Measurements from ENCODE around the gene TAOK1. TPM values are rescaled to one million over a fixed set of nuclear protein-coding genes. Genes with fewer than 3 reads are reported as not detected.
A peak's percentile ranks its signal among the peaks of the same experiment; 100 is the strongest.

TAOK1 gene
- total and polyA plus RNA-seq, 2 of the 13 experiments (the other 11 are each of a cell fraction or from before 2014, with no cell fraction given): 14.1 to 23.0 TPM

DNA sequence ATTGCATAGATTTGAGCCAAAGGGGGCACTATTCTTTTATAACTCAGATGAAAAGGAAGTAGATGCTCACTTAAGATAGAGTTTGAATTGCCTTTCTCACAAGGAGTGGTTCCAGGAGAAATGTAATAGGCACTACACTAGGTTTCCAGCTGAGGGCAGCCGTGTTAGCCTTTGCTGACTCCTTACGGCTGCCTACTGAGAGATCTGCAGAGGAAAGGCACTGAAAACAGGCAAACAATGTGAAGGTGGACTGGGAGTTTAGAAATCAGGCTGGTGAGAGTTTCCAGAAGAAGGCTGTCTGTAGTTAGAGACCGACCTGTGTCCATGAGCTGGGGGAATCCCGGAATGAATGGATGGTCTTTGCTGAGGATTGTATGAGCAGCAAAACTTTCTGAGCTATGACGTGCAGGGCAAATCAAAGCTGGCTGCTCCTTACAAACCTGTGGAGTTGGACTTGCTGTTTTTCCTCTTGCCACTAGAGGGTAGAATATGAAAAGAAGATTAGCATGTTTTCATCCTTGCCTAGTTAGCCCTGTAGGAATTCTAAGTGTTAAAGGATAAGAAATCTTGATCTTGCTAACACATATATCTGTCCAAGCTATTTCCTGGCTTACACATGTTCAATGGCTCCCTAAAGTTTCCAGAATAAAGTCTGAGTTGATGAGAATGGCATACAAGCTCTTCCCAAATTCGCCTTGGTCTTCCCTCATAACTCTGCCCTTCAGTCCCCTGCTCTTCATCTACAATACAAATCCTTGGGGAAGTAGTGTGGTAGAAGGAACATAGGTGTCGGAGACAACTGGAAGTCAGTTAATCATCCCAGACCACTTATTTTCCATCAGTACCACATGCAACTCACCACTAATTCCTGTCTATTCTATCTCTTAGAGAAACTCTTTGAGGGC is 20.1 kb upstream of the TAOK1 start:
- H2AFZ ChIP-seq (ENCODE audit: low read length): no peak overlapping the region
- no peaks in the 10 kb centered on the region for H3K79me2 ChIP-seq (ENCODE audit: insufficient read depth, low read length)
- BruUV-seq (replicated peaks): no TSS peak
- CTCF ChIA-PET (ENCODE audit: low intra/inter-chr PET ratio, low total read pairs): interaction anchor here (0.9 to 1.8 kb wide), 3 partner anchors 167 to 224 kb away, joined by 5 to 10 read pairs (median 6); no protein-coding TSS in a partner anchor
- H3K36me3 ChIP-seq (replicated peaks in 1 of 2; ENCODE audit: control insufficient read depth in 1 of 2, insufficient read depth in 2 of 2, low read length in 2 of 2): peaks cover 0 to 3% of the 10 kb centered on the region in 2 experiments; a peak in 2 of 5 replicates
- H3K4me2 ChIP-seq (ENCODE audit: low read depth, low read length): no peak overlapping the region
- H3K27me3 ChIP-seq (ENCODE audit: control insufficient read depth in 1 of 2, insufficient read depth in 2 of 2, low read length in 2 of 2): no peaks in the 10 kb centered on the region
- H3K4me1 ChIP-seq (ENCODE audit: insufficient read depth, low read length): no peaks in the 10 kb centered on the region
- DNase-seq (ENCODE audit: low spot score) (peak; percentile 65), FAIRE-seq (peak; percentile 92), ATAC-seq (peak; percentile 88)
- in situ Hi-C loops (cut with HindIII; ENCODE audit: extremely low pct_ligation_motif_present, low pct_unique_long_range_greater_than_20kb) (no loop called here), intact Hi-C loops (cut with micrococcal nuclease; ENCODE audit: unreplicated experiment) (loop anchor here (2.0 to 10.0 kb wide), 2 partner anchors 167 to 225 kb away; partner anchors contain the start of gene ANKRD13B)
- H4K20me1 ChIP-seq (ENCODE audit: insufficient read depth, low read length): no peaks in the 10 kb centered on the region
- no peak overlapping the region for H3K9ac ChIP-seq (ENCODE audit: insufficient read depth, low read depth, low read length)
- POLR2A ChIA-PET: interaction anchor here (0.8 to 1.4 kb wide), 4 partner anchors 12 to 76 kb away, joined by 3 to 6 read pairs (median 4); partner anchors contain the start of genes NUFIP2 and TAOK1
- TF ChIP-seq, protein P1, sequence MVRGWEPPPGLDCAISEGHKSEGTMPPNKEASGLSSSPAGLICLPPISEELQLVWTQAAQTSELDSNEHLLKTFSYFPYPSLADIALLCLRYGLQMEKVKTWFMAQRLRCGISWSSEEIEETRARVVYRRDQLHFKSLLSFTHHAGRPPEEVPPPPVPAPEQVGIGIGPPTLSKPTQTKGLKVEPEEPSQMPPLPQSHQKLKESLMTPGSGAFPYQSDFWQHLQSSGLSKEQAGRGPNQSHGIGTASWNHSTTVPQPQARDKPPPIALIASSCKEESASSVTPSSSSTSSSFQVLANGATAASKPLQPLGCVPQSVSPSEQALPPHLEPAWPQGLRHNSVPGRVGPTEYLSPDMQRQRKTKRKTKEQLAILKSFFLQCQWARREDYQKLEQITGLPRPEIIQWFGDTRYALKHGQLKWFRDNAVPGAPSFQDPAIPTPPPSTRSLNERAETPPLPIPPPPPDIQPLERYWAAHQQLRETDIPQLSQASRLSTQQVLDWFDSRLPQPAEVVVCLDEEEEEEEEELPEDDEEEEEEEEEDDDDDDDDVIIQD (CRISPR knock-in tag; IDR thresholded peaks at IDR 0.05; ENCODE audit: low read depth): 0 out of 2 replicates have a peak, but pooled peaks have one; percentile 11
- TF ChIP-seq SMC3 (IDR thresholded peaks at IDR 0.05; ENCODE audit: low read length) (peak; percentile 56; the same call in 1 of the 2 replicates), MEIS1 (CRISPR knock-in tag; IDR thresholded peaks at IDR 0.05; ENCODE audit: borderline replicate concordance) (no peak), ZNF382 (CRISPR knock-in tag; IDR thresholded peaks at IDR 0.05; ENCODE audit: borderline replicate concordance) (no peak), NONO (IDR thresholded peaks at IDR 0.05) (no peak), NONO (CRISPR knock-in tag; conservative IDR thresholded peaks at IDR 0.05) (0 out of 2 replicates have a peak, but pooled peaks have one; percentile 44), ZSCAN25 (CRISPR knock-in tag; IDR thresholded peaks at IDR 0.05) (0 out of 2 replicates have a peak, but pooled peaks have one; percentile 36), TBX2 (CRISPR knock-in tag; IDR thresholded peaks at IDR 0.05; ENCODE audit: borderline replicate concordance) (peak; percentile 26; the same call in 1 of the 2 replicates), ZNF44 (CRISPR knock-in tag; IDR thresholded peaks at IDR 0.05) (0 out of 2 replicates have a peak, but pooled peaks have one; percentile 50), ZNF7 (CRISPR knock-in tag; IDR thresholded peaks at IDR 0.05) (no peak), GFI1 (CRISPR knock-in tag; IDR thresholded peaks at IDR 0.05; ENCODE audit: borderline replicate concordance) (0 out of 2 replicates have a peak, but pooled peaks have one; percentile 47), RAD21 (CRISPR knock-in tag; IDR thresholded peaks at IDR 0.05) (peak; percentile 49; the same call in 1 of the 2 replicates), PBX3 (CRISPR knock-in tag; IDR thresholded peaks at IDR 0.05; ENCODE audit: borderline replicate concordance) (no peak), STAG1 (CRISPR knock-in tag; IDR thresholded peaks at IDR 0.05) (peak; percentile 75), EP300 (IDR thresholded peaks at IDR 0.05; ENCODE audit: low read depth in 2 of 2, low read length in 2 of 2) (no peak), EP300 (CRISPR knock-in tag; IDR thresholded peaks at IDR 0.05; ENCODE audit: borderline replicate concordance) (no peak), SNRNP70 (IDR thresholded peaks at IDR 0.05; ENCODE audit: low read depth, low read length) (no peak), CBX5 (CRISPR knock-in tag; IDR thresholded peaks at IDR 0.05; ENCODE audit: borderline replicate concordance) (no peak)
- TF ChIP-seq, protein P2, sequence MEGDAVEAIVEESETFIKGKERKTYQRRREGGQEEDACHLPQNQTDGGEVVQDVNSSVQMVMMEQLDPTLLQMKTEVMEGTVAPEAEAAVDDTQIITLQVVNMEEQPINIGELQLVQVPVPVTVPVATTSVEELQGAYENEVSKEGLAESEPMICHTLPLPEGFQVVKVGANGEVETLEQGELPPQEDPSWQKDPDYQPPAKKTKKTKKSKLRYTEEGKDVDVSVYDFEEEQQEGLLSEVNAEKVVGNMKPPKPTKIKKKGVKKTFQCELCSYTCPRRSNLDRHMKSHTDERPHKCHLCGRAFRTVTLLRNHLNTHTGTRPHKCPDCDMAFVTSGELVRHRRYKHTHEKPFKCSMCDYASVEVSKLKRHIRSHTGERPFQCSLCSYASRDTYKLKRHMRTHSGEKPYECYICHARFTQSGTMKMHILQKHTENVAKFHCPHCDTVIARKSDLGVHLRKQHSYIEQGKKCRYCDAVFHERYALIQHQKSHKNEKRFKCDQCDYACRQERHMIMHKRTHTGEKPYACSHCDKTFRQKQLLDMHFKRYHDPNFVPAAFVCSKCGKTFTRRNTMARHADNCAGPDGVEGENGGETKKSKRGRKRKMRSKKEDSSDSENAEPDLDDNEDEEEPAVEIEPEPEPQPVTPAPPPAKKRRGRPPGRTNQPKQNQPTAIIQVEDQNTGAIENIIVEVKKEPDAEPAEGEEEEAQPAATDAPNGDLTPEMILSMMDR (CRISPR knock-in tag; IDR thresholded peaks at IDR 0.05): peak; percentile 79
- no peak overlapping the region for H3K27ac ChIP-seq (ENCODE audit: extremely low read length, insufficient read depth, low read length)
- no peaks in the 10 kb centered on the region for H3K9me3 ChIP-seq (ENCODE audit: low read length)
- WGBS (ENCODE audit: low lambda C conversion rate): 34% methylated on average over 7 of the region's 7 CpGs
- H3K4me3 ChIP-seq (replicated peaks in 1 of 3; ENCODE audit: insufficient read depth in 1 of 3, low read depth in 2 of 3, low read length in 3 of 3): no peak overlapping the region

Data from HepG2 (cell line).